Heart left ventricle (tissue), 16 donors: ENCODE measurements around the gene SRC. TPM values are rescaled to one million over a fixed set of nuclear protein-coding genes. Genes with fewer than 3 reads are reported as not detected.

Experiments used
- ATAC-seq, 4 donors: fragments of 200-7000 bp; cut with Tn5 transposase; one replicate each; pipeline ENCODE4 v1.9.1; 2020 to 2022; ENCODE audit warnings: moderate library complexity in 4 of 4, mild to moderate bottlenecking in 3 of 4, moderate number of reproducible peaks in 1 of 4
- DNase-seq, 5 donors: peaks; one replicate each; pipeline ENCODE4 v3.0.0-alpha.2; 2020
- H3K27ac ChIP-seq, 12 donors: fragments of 200-600 bp; sonication (generic) in 4 of 12; one replicate each; pipeline versions ENCODE4 v1.5.0 to v1.8.0; 2016 to 2022; ENCODE audit warnings: mild to moderate bottlenecking in 2 of 12
- H3K27me3 ChIP-seq, 9 donors: fragments of 200-600 bp; sonication (generic) in 2 of 9; one replicate each; pipeline versions ENCODE4 v1.5.1 to v1.8.0; 2016 to 2022; ENCODE audit warnings: mild to moderate bottlenecking in 3 of 9
- H3K36me3 ChIP-seq, 9 donors: fragments of 200-600 bp; sonication (generic) in 2 of 9; one replicate each; pipeline versions ENCODE4 v1.5.0 to v1.8.0; 2018 to 2022; ENCODE audit warnings: mild to moderate bottlenecking in 2 of 9
- H3K4me1 ChIP-seq, 12 donors: fragments of 200-600 bp; sonication (generic) in 4 of 12; one replicate each; pipeline versions ENCODE4 v1.5.0 to v1.8.0; 2016 to 2022; ENCODE audit warnings: mild to moderate bottlenecking in 3 of 12
- H3K4me3 ChIP-seq, 12 donors: fragments of 200-600 bp; sonication (generic) in 4 of 12; one replicate each; pipeline versions ENCODE4 v1.5.0 to v1.8.0; 2017 to 2022; ENCODE audit warnings: mild to moderate bottlenecking in 9 of 12, moderate library complexity in 4 of 12
- H3K9me3 ChIP-seq, 12 donors: fragments of 200-600 bp; sonication (generic) in 4 of 12; one replicate each; pipeline versions ENCODE4 v1.5.0 to v1.8.0; 2016 to 2022; ENCODE audit warnings: mild to moderate bottlenecking in 1 of 12
- POLR2A ChIP-seq, 2 donors: fragments of 450-650 bp; IDR thresholded peaks; one replicate each; pipeline ENCODE4 v1.6.1; 2017; ENCODE audit warnings: antibody characterized with exemption in 2 of 2, mild to moderate bottlenecking in 2 of 2, moderate library complexity in 2 of 2
- WGBS, 4 donors: extraction: QIAGEN DNeasy Blood & Tissue Kit in 2 of 4; methylation state at CpG; one replicate each; pipeline versions ENCODE4 v1.1.5 to v1.1.7; 2013 to 2018; 5-methylcytosine and 5-hydroxymethylcytosine counted together
- intact Hi-C, 10 donors: fragments of 100-400 bp; cut with DNase I; formaldehyde crosslinking; loops; one replicate each; pipeline versions ENCODE4 v1.11.1 to v1.14.2; 2022
- polyA plus RNA-seq, 2 donors: library from polyadenylated mRNA; stranded (reverse); fragments of 200-250 nt; gene quantifications; one replicate each; pipeline ENCODE4 v1.2.3, GENCODE V29; 2013
- total RNA-seq, 9 donors: library from RNA; depleted of rRNA in 2 of 9; stranded (reverse); fragments of >200 nt in 2 of 9; fragmentation: NEBNext Ultra II Directional in 3 of 9; extraction: Animal tissue kit (Norgen Biotek cat#: 25700) in 3 of 9; gene quantifications; one replicate each; pipeline versions ENCODE4 v1.1.0 to v1.2.4, GENCODE V29; 2016 to 2023
- TF ChIP-seq, protein P1 (sequence below), 12 donors: fragments of 200-600 bp; sonication (generic) in 4 of 12; IDR thresholded peaks; one replicate each; pipeline versions ENCODE4 v1.5.0 to v1.8.0; 2018 to 2022; ENCODE audit warnings: antibody characterized with exemption in 12 of 12, mild to moderate bottlenecking in 5 of 12
- donor health status: ischemic (EF 13 %, LVEDD 7.1; RV severe dilation, severe dysfunction).
- donor health status: healthy with polysubstance abuse.
- donor health status: DM: no; HTN: yes; CAD: no.
- donor health status: DM: no; HTN: no; CAD: no.
- donor health status: ischemic (EF 25% LVEDD 6.9; RV normal size, moderate dysfunction).
- donor health status: ischemic (EF 25% LVEDD 5.7; RV mildly dilated, moderate dysfunction).
- donor health status: healthy.
- donor health status: DM: yes; HTN: yes; CAD: no.
- donor health status: ischemic (EF 35%, LVEDD 5.7; RV mildly dilated, moderate dysfunction).
- donor health status: nonischemic (EF 11% LVEDD 7.7; RV severe dilation, severe dysfunction).
- donor health status: DM: yes; HTN: yes; CAD: no.
- donor health status: PGD.
- donor health status: ischemic (EF 29% LVEDD 5.4; RV normal size, mild dysfunction).
- donor health status: nonischemic (EF 23%, LVEDD 6.1; RV moderate dilation, normal function).

SRC gene
- total and polyA plus RNA-seq, 11 donors: 2.5 to 19.9 (median 5.1) TPM

DNA sequence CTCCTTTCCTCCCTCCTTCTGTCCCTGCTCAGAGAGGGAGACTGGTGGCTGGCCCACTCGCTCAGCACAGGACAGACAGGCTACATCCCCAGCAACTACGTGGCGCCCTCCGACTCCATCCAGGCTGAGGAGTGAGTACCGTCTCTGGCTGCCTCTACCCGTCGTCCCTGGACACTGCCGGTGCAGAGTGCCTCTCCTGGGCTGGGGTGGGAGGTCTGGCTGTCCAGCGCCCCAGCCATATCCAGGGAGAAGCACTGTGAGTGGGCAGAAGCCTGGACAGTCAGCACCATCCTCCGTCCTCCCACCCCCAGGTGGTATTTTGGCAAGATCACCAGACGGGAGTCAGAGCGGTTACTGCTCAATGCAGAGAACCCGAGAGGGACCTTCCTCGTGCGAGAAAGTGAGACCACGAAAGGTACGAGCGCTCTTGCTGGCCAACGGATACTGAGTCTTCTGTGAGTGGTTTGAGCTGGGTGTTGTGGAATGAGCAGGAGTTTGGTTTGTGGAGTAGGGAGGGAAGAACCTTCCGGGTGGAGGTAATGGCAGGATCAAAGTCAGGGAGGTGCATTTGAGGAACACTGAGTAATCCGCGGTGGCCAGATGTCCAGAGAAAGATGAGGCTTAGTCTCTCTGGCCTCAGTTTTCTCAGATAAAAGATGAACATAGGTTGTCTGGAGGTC is 48.1 kb downstream of the SRC start:
- Histone ChIP-seq H3K27me3 (no peaks in the 10 kb centered on the region), H3K4me3 (no peak overlapping the region), H3K4me1 (peaks cover 0 to 15% (median 0%) of the 10 kb centered on the region in 12 donors), H3K27ac (no peak overlapping the region), H3K9me3 (no peaks in the 10 kb centered on the region), H3K36me3 (peaks cover 0 to 16% (median 0%) of the 10 kb centered on the region in 9 donors)
- ATAC-seq: no peak
- whole genome bisulfite sequencing, 4 donors: 86 to 91% (median 90%) methylated on average over 17 to 22 of the region's 22 CpGs
- peak in 1 of 5 donors; percentile 62 for DNase-seq
- intact Hi-C loops: loop anchor here in 1 of 10 donors (5.0 kb wide), 1 partner anchor 138 kb away; no protein-coding TSS in a partner anchor
- TF ChIP-seq POLR2A (IDR thresholded peaks at IDR 0.05): no peak
- TF ChIP-seq, protein P1, sequence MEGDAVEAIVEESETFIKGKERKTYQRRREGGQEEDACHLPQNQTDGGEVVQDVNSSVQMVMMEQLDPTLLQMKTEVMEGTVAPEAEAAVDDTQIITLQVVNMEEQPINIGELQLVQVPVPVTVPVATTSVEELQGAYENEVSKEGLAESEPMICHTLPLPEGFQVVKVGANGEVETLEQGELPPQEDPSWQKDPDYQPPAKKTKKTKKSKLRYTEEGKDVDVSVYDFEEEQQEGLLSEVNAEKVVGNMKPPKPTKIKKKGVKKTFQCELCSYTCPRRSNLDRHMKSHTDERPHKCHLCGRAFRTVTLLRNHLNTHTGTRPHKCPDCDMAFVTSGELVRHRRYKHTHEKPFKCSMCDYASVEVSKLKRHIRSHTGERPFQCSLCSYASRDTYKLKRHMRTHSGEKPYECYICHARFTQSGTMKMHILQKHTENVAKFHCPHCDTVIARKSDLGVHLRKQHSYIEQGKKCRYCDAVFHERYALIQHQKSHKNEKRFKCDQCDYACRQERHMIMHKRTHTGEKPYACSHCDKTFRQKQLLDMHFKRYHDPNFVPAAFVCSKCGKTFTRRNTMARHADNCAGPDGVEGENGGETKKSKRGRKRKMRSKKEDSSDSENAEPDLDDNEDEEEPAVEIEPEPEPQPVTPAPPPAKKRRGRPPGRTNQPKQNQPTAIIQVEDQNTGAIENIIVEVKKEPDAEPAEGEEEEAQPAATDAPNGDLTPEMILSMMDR (IDR thresholded peaks at IDR 0.05): no peak

DNA sequence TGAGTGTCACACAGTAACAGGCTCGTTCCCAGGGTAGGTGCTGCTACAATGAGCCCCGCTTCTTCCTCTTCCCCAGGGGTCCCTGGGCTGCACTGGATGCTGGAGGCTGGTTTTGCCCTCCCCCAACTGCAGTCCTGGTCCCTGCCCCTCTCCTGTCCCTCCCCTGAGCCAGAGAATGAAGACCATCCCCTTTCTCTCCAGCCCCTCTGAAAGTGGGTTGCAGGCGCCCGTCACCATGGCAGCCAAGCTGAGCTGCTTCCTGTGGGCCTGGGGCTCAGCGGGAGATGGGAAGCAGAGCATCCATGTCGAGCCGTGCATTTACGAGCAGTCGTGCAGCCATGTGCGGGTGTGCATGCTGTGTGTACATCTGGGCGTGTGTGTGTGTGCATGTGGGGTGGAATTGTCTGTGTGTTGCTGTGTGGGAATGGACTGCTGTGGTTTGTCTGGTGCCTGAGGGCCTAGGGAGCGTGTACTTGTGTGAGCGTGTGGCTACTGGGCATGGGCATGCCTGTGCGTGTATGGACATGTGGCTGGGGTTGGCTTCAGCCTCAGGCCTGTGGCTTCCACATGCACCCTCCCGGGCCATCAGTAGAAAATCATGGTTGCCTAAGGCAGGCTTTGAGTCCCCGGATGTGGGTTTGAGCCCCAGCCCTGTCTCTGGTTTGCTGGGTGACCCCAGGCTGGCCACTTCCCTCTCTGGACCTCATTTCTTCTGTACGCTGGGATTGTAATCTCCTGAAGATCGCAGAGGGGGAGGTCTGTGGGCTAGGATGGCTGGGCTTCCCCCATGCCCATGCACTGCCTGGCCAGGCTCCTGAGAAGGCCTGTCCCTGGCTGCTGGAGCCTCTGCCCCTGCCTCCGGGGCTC is 48.8 kb downstream of the SRC start:
- H3K27me3 ChIP-seq: no peaks in the 10 kb centered on the region
- TF ChIP-seq POLR2A (IDR thresholded peaks at IDR 0.05): no peak
- TF ChIP-seq, protein P1 (IDR thresholded peaks at IDR 0.05): no peak
- 87 to 91% (median 89%) methylated on average over 18 to 19 of the region's 19 CpGs for WGBS, 4 donors
- no peak for ATAC-seq
- no peak overlapping the region for H3K4me3 ChIP-seq
- intact Hi-C loops: loop anchor here in 1 of 10 donors (5.0 kb wide), 1 partner anchor 138 kb away; no protein-coding TSS in a partner anchor
- H3K36me3 ChIP-seq: peaks cover 0 to 16% (median 0%) of the 10 kb centered on the region in 9 donors
- H3K9me3 ChIP-seq: no peaks in the 10 kb centered on the region
- peak in 1 of 5 donors; percentile 48 for DNase-seq
- peaks cover 0 to 15% (median 0%) of the 10 kb centered on the region in 12 donors for H3K4me1 ChIP-seq
- no peak overlapping the region for H3K27ac ChIP-seq

DNA sequence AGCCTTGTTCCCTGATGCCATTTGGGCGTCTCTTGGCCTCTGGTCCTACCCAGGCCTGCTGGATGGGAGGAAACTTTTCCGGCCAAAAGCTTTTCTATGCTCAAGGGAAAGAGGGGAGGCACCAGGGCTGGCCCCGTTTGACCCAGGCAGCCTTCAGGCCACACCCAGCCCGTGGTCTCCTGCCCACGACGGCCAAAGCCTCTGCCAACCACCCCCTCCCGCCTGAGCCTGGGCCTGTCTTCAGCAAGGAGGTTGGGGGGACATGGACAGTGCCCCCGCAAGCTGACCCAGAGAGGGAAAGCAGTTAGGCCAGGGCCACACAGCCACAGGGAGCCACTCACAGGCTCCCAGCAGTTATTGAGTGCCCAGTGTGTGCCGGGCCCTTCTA is 49.5 kb downstream of the SRC start:
- Histone ChIP-seq H3K9me3 (no peaks in the 10 kb centered on the region), H3K27me3 (no peaks in the 10 kb centered on the region), H3K27ac (no peak overlapping the region), H3K4me1 (peaks cover 0 to 15% (median 0%) of the 10 kb centered on the region in 12 donors), H3K4me3 (no peak overlapping the region), H3K36me3 (peaks cover 0 to 16% (median 0%) of the 10 kb centered on the region in 9 donors)
- DNase-seq (peak in 1 of 5 donors; percentile 21), ATAC-seq (peak in 2 of 4 donors; percentile 33 to 35)
- 51 to 72% (median 65%) methylated on average over 6 to 9 of the region's 9 CpGs for WGBS, 4 donors
- intact Hi-C loops: no loop called here
- TF ChIP-seq POLR2A (IDR thresholded peaks at IDR 0.05): no peak
- TF ChIP-seq, protein P1 (IDR thresholded peaks at IDR 0.05): no peak
